ENCODE data around the gene STX11. TPM values are rescaled to one million over a fixed set of nuclear protein-coding genes. Genes with fewer than 3 reads are reported as not detected.

The STX11 gene
- total RNA-seq, 4 donors from 2014 or later, result 23.9 to 61.1 (median 31.8) TPM

- no peaks in the 10 kb centered on the region for H3K9me3 ChIP-seq
- WGBS, 2 donors, result 1 to 2% methylated on average over 23 to 30 of the region's 61 CpGs
- TF ChIP-seq CTCF (IDR thresholded peaks at IDR 0.05) (peak; percentile 55 to 83 (median 73)), POLR2A (IDR thresholded peaks at IDR 0.05) (peak in 1 of 2 donors; percentile 82)
- peak overlapping the region; percentile 95 to 100 (median 98) for H3K27ac ChIP-seq
- no peaks in the 10 kb centered on the region for H3K27me3 ChIP-seq
- intact Hi-C loops (cut with DNase I), result loop anchor here (5.0 kb wide), 1 partner anchor 261 kb away; no protein-coding TSS in a partner anchor
- peak; percentile 94 to 96 for DNase-seq
- H3K36me3 ChIP-seq, result no peaks in the 10 kb centered on the region
- H3K4me3 ChIP-seq (replicated peaks in 1 of 3), result peak overlapping the region; percentile 33 to 50 (median 37)
- H3K4me1 ChIP-seq, result peaks cover 35 to 37% of the 10 kb centered on the region in 2 donors
Observed at GRCh38 chr6:144215932-144216667, 65.8 kb downstream of the STX11 start.

- Histone ChIP-seq H3K9me3 (no peaks in the 10 kb centered on the region), H3K27me3 (no peaks in the 10 kb centered on the region), H3K4me1 (peaks cover 33 to 35% of the 10 kb centered on the region in 2 donors), H3K27ac (peak overlapping the region; percentile 95 to 100 (median 98)), H3K4me3 (replicated peaks in 1 of 3) (peak overlapping the region in 2 of 3 donors; percentile 13 to 50), H3K36me3 (no peaks in the 10 kb centered on the region)
- DNase-seq, result no peak
- WGBS, 2 donors, result 9 to 11% methylated on average over 18 of the region's 18 CpGs
- intact Hi-C loops (cut with DNase I), result loop anchor here (5.0 kb wide), 1 partner anchor 261 kb away; no protein-coding TSS in a partner anchor
- TF ChIP-seq CTCF (IDR thresholded peaks at IDR 0.05) (no peak), POLR2A (IDR thresholded peaks at IDR 0.05) (no peak)
Observed at GRCh38 chr6:144216668-144217218, 66.4 kb downstream of the STX11 start.

GRCh38 chr6:144217264-144217663, 66.9 kb downstream of the STX11 start:
- H3K4me3 ChIP-seq (replicated peaks in 1 of 3), result no peak overlapping the region
- H3K27me3 ChIP-seq, result no peaks in the 10 kb centered on the region
- TF ChIP-seq CTCF (IDR thresholded peaks at IDR 0.05) (no peak), POLR2A (IDR thresholded peaks at IDR 0.05) (no peak)
- 79 to 82% methylated on average over 11 of the region's 11 CpGs for WGBS, 2 donors
- peaks cover 30 to 35% of the 10 kb centered on the region in 2 donors for H3K4me1 ChIP-seq
- H3K27ac ChIP-seq, result peak overlapping the region in 2 of 3 donors; percentile 98 to 100
- DNase-seq, result peak in 1 of 2 donors; percentile 15
- intact Hi-C loops (cut with DNase I), result loop anchor here (5.0 kb wide), 1 partner anchor 260 kb away; no protein-coding TSS in a partner anchor
- H3K36me3 ChIP-seq, result no peaks in the 10 kb centered on the region
- no peaks in the 10 kb centered on the region for H3K9me3 ChIP-seq

GRCh38 chr6:144217797-144218196, 67.5 kb downstream of the STX11 start:
- H3K27ac ChIP-seq, result peak overlapping the region in 1 of 3 donors; percentile 100
- H3K4me3 ChIP-seq (replicated peaks in 1 of 3), result no peak overlapping the region
- H3K9me3 ChIP-seq, result no peaks in the 10 kb centered on the region
- H3K4me1 ChIP-seq, result peaks cover 24 to 34% of the 10 kb centered on the region in 2 donors
- H3K27me3 ChIP-seq, result no peaks in the 10 kb centered on the region
- H3K36me3 ChIP-seq, result no peaks in the 10 kb centered on the region
- TF ChIP-seq POLR2A (IDR thresholded peaks at IDR 0.05) (no peak), CTCF (IDR thresholded peaks at IDR 0.05) (no peak)
- no peak for DNase-seq
- intact Hi-C loops (cut with DNase I), result loop anchor here (5.0 kb wide), 1 partner anchor 260 kb away; no protein-coding TSS in a partner anchor
